Measurements from ENCODE around the gene CTDP1. TPM values are rescaled to one million over a fixed set of nuclear protein-coding genes. Genes with fewer than 3 reads are reported as not detected.

The CTDP1 gene
- polyA plus RNA-seq, 1 donor (not counting 4 experiments of a cell fraction or from before 2014, with no cell fraction given) = 9.2 TPM

DNA sequence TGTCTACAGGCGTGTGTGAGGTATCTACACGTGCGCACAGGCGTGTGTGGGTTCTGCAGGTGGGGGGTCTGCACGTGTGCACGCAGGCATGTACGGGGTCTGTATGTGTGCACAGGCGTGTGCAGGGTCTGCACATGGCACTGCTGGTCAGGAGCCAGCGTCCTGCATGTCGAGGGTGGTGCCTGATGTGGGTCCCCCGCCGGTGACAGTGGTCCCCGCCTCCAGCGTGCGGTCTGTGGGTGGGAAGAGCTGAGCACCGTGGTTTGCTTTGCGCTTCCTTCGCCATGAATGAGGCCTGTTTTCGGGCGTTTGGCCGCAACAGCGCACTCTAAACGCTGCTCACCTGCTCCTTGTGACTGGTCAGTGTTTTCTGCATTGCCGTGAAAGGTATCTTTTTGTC is 57.2 kb downstream of the CTDP1 start:
- TF ChIP-seq, protein P1, sequence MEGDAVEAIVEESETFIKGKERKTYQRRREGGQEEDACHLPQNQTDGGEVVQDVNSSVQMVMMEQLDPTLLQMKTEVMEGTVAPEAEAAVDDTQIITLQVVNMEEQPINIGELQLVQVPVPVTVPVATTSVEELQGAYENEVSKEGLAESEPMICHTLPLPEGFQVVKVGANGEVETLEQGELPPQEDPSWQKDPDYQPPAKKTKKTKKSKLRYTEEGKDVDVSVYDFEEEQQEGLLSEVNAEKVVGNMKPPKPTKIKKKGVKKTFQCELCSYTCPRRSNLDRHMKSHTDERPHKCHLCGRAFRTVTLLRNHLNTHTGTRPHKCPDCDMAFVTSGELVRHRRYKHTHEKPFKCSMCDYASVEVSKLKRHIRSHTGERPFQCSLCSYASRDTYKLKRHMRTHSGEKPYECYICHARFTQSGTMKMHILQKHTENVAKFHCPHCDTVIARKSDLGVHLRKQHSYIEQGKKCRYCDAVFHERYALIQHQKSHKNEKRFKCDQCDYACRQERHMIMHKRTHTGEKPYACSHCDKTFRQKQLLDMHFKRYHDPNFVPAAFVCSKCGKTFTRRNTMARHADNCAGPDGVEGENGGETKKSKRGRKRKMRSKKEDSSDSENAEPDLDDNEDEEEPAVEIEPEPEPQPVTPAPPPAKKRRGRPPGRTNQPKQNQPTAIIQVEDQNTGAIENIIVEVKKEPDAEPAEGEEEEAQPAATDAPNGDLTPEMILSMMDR (optimal IDR thresholded peaks at IDR 0.05 in 1 of 3, IDR thresholded peaks at IDR 0.05 in 1 of 3, conservative IDR thresholded peaks at IDR 0.05 in 1 of 3; ENCODE audit: extremely low read depth in 1 of 3, insufficient read depth in 2 of 3, low read length in 3 of 3) = no peak
- no peak for TF ChIP-seq EZH2 (IDR thresholded peaks at IDR 0.05; ENCODE audit: low read length)
- dilution Hi-C loops (cut with MboI; ENCODE audit: extremely low pct_ligation_motif_present, low sequenced_read_pairs) = no loop called here
- Histone ChIP-seq H3K4me2 (ENCODE audit: control insufficient read depth, extremely low read depth, insufficient read depth, low read depth, low read length) (no peak overlapping the region), H3K4me3 (ENCODE audit: control insufficient read depth in 2 of 3, extremely low read depth in 1 of 3, insufficient read depth in 2 of 3, low read depth in 1 of 3, low read length in 3 of 3) (no peak overlapping the region), H2AFZ (ENCODE audit: control insufficient read depth, low read length) (no peak overlapping the region), H3K79me2 (ENCODE audit: control insufficient read depth, insufficient read depth, low read length) (peaks cover 2% of the 10 kb centered on the region), H3K27me3 (ENCODE audit: control insufficient read depth, extremely low read depth, insufficient read depth, low read length) (no peaks in the 10 kb centered on the region), H3K36me3 (ENCODE audit: control insufficient read depth in 2 of 2, extremely low read depth in 1 of 2, insufficient read depth in 2 of 2, low read length in 2 of 2) (peaks cover 13 to 46% of the 10 kb centered on the region in 2 experiments), H4K20me1 (ENCODE audit: control insufficient read depth, extremely low read depth, insufficient read depth, low read length) (no peaks in the 10 kb centered on the region), H3K9me1 (ENCODE audit: control insufficient read depth, extremely low read depth, insufficient read depth, low read length) (no peaks in the 10 kb centered on the region), H3K4me1 (ENCODE audit: control insufficient read depth, extremely low read depth, insufficient read depth, low read length) (no peaks in the 10 kb centered on the region), H3K27ac (ENCODE audit: control insufficient read depth, insufficient read depth, low read length) (no peak overlapping the region), H3K9ac (ENCODE audit: control insufficient read depth, extremely low read depth, insufficient read depth, low read length) (no peak overlapping the region), H3K9me3 (ENCODE audit: control insufficient read depth, low read depth, low read length) (peaks cover 11% of the 10 kb centered on the region)
- DNase-seq (ENCODE audit: low read depth, low spot score) = no peak
- no peak for FAIRE-seq

DNA sequence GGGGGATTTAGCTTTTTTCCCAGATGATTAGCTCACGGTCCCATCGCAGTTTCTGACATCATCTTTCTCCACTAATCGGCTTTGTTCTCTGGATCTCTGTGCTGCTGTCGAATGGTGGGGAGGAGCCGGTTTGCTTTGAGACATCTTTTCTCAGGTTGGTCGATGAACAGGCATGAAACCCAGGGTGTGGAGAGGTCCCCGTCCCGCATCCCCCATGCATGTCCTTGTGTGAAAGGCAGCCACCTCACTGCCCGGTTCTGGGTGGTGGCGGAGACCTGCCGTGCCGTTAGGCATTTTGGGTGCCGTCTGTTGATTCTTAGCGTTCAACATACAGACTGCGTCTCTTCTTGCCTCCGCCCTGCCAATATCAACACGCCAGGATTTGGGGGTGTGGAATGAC is 57.8 kb downstream of the CTDP1 start:
- dilution Hi-C loops (cut with MboI; ENCODE audit: extremely low pct_ligation_motif_present, low sequenced_read_pairs) = no loop called here
- no peak for TF ChIP-seq EZH2 (IDR thresholded peaks at IDR 0.05; ENCODE audit: low read length)
- TF ChIP-seq, protein P1 (optimal IDR thresholded peaks at IDR 0.05 in 1 of 3, IDR thresholded peaks at IDR 0.05 in 1 of 3, conservative IDR thresholded peaks at IDR 0.05 in 1 of 3; ENCODE audit: extremely low read depth in 1 of 3, insufficient read depth in 2 of 3, low read length in 3 of 3) = no peak
- peaks cover 8 to 46% of the 10 kb centered on the region in 2 experiments for H3K36me3 ChIP-seq (ENCODE audit: control insufficient read depth in 2 of 2, extremely low read depth in 1 of 2, insufficient read depth in 2 of 2, low read length in 2 of 2)
- H3K27ac ChIP-seq (ENCODE audit: control insufficient read depth, insufficient read depth, low read length) = no peak overlapping the region
- H3K4me3 ChIP-seq (ENCODE audit: control insufficient read depth in 2 of 3, extremely low read depth in 1 of 3, insufficient read depth in 2 of 3, low read depth in 1 of 3, low read length in 3 of 3) = no peak overlapping the region
- peaks cover 2% of the 10 kb centered on the region for H3K79me2 ChIP-seq (ENCODE audit: control insufficient read depth, insufficient read depth, low read length)
- no peaks in the 10 kb centered on the region for H4K20me1 ChIP-seq (ENCODE audit: control insufficient read depth, extremely low read depth, insufficient read depth, low read length)
- no peaks in the 10 kb centered on the region for H3K27me3 ChIP-seq (ENCODE audit: control insufficient read depth, extremely low read depth, insufficient read depth, low read length)
- no peak overlapping the region for H3K4me2 ChIP-seq (ENCODE audit: control insufficient read depth, extremely low read depth, insufficient read depth, low read depth, low read length)
- no peaks in the 10 kb centered on the region for H3K4me1 ChIP-seq (ENCODE audit: control insufficient read depth, extremely low read depth, insufficient read depth, low read length)
- no peaks in the 10 kb centered on the region for H3K9me1 ChIP-seq (ENCODE audit: control insufficient read depth, extremely low read depth, insufficient read depth, low read length)
- no peak overlapping the region for H2AFZ ChIP-seq (ENCODE audit: control insufficient read depth, low read length)
- DNase-seq (ENCODE audit: low read depth, low spot score) = no peak
- no peak for FAIRE-seq
- peaks cover 7% of the 10 kb centered on the region for H3K9me3 ChIP-seq (ENCODE audit: control insufficient read depth, low read depth, low read length)
- H3K9ac ChIP-seq (ENCODE audit: control insufficient read depth, extremely low read depth, insufficient read depth, low read length) = no peak overlapping the region

Measured in keratinocyte (primary cell).